ENCODE results near the gene TCAP.

DNA sequence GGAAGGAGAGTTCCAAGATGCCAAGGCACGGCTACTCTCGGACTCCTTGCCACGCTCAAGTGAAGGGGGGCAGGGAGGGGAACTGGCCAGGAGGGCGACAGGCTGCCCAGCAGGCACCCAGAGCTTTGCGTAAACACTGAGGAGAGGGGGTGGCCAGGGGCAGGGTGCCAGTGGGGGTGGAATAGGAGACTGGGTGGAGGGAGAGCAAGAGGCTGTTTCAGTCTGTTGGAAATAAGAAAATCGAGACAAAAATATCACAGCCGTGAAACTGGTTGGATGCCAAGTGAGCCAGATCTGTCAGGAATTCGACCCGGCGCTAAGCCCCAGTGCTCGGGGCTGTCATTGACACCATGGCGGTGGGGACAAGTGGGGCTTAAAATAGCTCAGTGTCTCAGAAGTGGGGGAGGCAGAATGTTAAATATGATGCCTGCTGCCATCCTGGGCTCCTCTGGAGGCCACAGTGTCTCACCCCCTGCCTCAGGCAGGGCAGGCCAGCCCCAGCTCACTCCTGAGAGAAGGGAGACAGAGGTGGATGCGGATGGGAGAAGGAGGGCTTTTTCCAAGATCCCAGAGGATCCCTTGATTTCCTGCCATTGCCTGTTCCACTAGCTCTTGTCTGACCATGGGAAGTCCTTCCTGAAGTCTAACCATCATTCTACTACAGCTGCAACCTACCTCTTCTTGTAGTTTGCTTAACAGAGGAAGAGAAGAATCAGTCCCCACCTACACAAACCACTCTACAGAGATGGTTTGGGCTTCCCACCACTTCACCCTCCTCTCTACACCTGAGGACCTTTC, 12.6 kb downstream of the TCAP start:
- TF ChIP-seq, protein P1, sequence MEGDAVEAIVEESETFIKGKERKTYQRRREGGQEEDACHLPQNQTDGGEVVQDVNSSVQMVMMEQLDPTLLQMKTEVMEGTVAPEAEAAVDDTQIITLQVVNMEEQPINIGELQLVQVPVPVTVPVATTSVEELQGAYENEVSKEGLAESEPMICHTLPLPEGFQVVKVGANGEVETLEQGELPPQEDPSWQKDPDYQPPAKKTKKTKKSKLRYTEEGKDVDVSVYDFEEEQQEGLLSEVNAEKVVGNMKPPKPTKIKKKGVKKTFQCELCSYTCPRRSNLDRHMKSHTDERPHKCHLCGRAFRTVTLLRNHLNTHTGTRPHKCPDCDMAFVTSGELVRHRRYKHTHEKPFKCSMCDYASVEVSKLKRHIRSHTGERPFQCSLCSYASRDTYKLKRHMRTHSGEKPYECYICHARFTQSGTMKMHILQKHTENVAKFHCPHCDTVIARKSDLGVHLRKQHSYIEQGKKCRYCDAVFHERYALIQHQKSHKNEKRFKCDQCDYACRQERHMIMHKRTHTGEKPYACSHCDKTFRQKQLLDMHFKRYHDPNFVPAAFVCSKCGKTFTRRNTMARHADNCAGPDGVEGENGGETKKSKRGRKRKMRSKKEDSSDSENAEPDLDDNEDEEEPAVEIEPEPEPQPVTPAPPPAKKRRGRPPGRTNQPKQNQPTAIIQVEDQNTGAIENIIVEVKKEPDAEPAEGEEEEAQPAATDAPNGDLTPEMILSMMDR (IDR thresholded peaks at IDR 0.05) = no peak
- TF ChIP-seq POLR2A (IDR thresholded peaks at IDR 0.05) = no peak
